IPS-18c (cell line): ENCODE data around the gene SCG2.

Source experiments
- H3K4me3 ChIP-seq: 2 replicates; pipeline ENCODE4 v1.7.0; 2013; ENCODE audit warnings: low read depth, mild to moderate bottlenecking, low read length, moderate library complexity; ENCODE audit not compliant: insufficient read depth
- H3K9me3 ChIP-seq: one replicate; pipeline ENCODE4 v1.6.1; 2013; ENCODE audit warnings: mild to moderate bottlenecking, low read length, moderate library complexity; ENCODE audit not compliant: control insufficient read depth, insufficient read depth

Gene SCG2, protein sequence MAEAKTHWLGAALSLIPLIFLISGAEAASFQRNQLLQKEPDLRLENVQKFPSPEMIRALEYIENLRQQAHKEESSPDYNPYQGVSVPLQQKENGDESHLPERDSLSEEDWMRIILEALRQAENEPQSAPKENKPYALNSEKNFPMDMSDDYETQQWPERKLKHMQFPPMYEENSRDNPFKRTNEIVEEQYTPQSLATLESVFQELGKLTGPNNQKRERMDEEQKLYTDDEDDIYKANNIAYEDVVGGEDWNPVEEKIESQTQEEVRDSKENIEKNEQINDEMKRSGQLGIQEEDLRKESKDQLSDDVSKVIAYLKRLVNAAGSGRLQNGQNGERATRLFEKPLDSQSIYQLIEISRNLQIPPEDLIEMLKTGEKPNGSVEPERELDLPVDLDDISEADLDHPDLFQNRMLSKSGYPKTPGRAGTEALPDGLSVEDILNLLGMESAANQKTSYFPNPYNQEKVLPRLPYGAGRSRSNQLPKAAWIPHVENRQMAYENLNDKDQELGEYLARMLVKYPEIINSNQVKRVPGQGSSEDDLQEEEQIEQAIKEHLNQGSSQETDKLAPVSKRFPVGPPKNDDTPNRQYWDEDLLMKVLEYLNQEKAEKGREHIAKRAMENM

DNA sequence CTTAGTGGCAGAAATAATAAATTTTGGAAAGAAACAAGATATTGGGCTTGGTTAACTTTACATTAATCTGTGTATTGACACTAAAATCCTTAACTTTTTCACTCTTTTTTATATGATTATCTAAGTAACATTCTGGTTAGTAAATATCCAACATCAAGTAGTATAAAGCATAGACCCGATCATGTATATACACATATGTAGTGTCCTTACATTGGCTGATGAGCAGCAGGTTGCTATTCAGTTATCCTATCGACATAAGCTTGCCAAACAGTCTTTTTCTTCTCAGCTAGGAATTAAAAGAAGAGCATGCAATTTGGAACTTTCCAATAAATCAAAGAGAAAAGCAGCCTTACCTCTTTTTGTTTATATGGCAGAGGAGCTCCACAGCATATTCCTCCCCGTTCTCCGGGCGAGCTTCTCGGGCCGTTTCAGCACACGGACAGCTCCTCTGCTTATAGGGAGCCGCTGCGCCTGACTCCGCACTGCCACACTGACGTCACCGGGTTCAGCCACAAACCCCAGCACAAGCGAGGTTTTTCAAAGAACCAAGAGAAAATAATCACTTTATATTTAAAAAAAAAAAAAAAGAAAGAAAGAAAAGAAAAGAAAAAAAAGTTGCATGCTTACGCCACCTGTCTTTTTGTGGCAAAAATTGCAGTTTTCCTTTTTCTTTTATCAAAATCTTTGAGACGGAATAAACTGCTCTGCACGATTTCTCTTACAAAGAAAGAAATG, at the start of gene SCG2:
Gene SCG2, minus strand, starts transcription at position 430 of the 735 bp plus-strand sequence. CDS start 3,079 bp downstream, outside the sequence.
- Histone ChIP-seq H3K9me3 (no peaks in the 10 kb centered on the region), H3K4me3 (no peak within 1 kb of the TSS)

DNA sequence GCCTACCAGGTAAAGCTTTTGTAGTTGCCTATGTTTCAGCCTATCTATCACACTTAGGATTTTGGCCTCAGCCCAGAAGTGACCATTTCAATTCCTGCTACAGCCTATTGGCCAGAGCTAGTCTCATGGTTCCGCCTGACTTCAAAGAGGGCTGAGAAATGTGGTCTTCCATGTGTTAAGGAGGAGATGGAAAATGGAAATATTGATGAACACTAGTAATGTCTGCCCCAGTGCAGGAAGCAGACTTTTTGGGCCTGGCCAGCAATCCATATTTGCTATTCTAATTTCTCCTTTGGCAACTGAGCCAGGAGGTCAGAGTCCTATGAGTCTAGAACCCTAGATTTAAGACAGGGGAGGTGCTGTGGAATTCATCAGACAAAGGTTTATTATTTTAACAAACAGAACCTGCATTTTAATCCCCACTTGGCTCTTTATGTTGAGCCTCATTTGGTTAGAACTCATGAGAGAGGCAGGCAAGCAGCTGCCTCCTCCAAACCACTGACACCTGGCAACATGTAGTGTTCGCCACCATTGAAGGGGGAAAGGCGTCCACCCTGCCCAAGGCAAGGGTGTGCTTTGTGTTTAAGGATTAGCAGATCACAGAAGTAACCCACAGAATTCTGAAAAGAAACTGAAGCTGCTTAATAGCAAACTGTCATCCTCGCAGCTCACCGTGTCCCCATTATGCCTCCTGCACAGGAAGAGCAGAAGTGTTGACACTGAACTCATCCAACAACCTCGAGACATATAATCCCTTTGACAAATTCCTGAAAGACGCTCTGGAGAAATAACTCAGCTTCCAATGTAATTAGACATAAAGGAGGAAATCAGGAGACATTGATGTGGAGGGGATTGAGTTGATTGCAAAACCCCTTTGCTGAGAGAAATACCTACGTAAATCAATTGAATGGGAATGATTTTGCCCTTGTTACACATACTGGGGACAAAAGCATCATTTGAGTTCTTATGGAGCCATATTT, 47.7 kb upstream of the SCG2 start:
- Histone ChIP-seq H3K9me3 (no peaks in the 10 kb centered on the region), H3K4me3 (no peak overlapping the region)

DNA sequence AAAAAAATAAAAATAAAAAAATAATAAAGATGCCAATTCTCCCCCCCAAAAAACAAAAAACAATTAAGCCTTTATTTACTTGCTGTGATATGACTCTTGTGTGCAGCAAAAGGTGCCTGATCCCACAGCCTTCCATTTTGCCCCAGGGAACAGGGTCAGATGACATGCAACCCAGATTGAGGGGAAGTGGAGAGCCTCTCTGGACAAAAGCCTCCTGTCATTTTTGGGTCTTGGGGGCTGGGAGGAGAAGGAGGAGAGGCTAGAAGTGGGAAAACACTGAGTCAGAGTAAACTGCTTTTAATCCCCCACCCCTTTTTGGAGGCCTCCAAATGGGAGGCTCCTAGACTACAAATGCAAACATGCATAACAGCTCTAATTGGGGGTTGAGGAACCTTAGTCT, 46.6 kb upstream of the SCG2 start:
- no peak overlapping the region for H3K4me3 ChIP-seq
- H3K9me3 ChIP-seq, result no peaks in the 10 kb centered on the region

DNA sequence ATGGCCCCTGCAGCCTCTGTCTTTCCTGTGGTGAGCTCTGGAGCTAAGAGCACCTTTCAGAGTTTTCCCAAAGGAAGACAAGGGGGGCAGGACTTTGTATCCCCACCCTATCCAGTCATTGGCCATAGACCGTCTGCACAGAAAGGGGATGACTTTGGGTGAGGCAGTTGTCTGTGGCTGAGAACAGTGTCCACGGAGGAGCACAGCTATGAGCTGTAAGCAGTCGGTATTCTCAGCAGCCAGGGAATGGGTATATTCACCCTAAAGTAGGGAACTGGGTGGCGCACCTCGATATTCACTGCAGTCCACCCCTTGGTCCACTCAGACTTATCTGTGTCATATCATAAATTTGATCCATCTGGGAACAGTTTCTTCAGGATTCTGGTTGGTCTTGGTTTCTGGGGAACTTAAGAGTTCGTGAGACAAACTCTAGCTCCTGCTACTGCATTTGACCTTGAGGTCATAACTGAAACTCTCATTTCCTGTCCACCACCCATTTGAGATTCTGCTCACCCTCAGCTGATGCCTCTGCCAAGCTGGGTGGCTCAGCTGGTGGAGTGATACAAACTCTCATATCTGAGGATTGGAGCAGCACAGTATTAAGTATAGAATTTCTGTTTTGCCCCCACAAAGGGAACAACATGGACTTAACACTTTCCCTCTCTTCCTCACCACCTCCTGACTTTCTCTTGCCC, 45.2 kb upstream of the SCG2 start:
- no peak overlapping the region for H3K4me3 ChIP-seq
- H3K9me3 ChIP-seq, result no peaks in the 10 kb centered on the region

DNA sequence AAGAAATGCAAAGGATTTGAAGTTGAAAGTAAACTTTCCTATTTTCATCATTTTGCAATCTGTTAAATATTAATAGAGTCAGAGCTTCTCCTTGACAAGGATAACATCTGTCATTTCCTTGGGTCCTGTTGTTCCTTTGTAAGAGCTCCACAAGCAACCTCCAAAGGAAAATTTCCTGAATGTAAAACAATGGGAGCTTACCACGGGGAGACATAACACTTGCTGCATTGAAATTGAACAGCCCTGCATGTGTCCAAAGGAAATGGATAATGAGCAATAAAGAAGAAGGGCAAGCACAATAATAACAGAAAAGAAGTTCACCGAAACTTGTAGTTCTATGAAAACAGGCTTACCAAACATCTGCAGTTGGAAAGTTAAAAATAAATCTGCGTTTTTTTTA, 42.0 kb upstream of the SCG2 start:
- Histone ChIP-seq H3K4me3 (no peak overlapping the region), H3K9me3 (no peaks in the 10 kb centered on the region)

DNA sequence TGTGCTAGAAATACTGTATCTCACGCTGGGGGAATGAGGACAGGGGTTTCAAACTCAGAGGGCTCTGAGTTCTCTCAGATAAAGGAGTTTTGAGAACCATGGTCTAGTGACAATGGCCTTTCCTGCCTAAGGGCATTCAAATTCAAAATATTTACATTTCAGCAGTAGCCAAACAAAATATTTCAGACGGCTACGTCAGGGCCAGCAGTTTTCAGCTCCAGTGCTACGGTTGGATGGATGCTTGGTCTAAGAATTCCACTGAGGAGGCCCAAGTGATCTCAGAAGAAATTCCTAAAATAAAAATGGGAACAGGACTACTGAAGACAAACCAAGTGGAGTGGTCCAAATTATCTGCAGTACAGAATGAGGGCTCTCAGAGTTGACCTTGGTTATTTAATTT, 41.1 kb upstream of the SCG2 start:
- H3K4me3 ChIP-seq, result no peak overlapping the region
- H3K9me3 ChIP-seq, result no peaks in the 10 kb centered on the region

DNA sequence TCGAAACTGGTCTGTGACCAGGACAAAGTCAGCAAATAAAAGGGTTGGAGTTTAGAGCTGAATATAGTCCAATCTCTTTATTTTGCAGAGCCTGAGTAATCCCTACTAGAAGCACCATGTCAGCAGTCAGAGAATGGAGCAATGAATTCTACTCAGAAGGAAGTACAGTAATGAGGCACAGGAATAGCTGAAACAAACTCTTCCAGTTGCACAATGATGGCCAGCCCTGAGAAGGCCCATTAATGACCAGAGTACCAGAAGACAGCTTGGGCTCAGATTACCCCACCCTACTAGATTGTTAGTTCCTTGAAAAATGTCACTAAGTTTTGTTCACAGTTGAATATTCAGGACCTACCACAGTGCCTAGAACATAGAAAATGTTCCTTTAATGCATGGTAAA, 40.3 kb upstream of the SCG2 start:
- Histone ChIP-seq H3K4me3 (no peak overlapping the region), H3K9me3 (no peaks in the 10 kb centered on the region)

DNA sequence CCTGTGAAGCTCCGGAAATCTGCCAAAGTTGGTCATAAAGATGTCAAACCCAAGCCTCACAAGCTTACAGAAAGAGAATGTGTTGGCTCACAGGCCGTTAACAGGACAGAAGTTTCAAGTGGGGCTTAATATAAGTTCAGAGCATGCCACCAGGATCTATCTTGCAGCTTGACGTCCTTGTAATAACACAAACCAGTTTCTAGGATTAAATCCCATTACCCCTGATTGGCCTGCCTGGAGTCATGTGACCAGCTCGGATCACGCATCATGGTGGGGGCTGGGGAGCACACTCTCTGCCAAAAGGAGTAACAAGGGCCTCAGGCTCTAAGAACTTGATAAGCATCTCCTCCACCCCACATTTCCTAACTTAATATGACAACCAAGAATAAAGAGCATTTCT, 38.9 kb upstream of the SCG2 start:
- no peak overlapping the region for H3K4me3 ChIP-seq
- no peaks in the 10 kb centered on the region for H3K9me3 ChIP-seq

DNA sequence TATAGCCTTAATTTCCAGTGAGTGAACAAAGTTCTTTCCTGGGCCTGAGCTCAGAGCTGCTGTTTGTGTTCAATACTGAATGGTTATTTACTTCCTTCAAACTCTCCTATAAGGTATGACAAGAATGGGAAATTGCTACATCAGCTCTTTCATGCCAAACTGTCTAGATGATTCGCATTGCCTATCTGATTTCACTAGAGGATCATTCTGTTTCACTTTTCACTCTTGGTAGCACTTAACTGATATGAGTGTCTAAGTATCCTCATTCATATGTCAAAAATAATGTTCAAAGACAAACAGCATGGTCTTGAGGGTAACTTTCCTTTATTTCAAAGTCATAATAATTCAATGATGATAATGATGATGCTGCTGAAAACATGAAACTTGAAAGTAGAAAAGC, 32.9 kb upstream of the SCG2 start:
- Histone ChIP-seq H3K9me3 (no peaks in the 10 kb centered on the region), H3K4me3 (no peak overlapping the region)

DNA sequence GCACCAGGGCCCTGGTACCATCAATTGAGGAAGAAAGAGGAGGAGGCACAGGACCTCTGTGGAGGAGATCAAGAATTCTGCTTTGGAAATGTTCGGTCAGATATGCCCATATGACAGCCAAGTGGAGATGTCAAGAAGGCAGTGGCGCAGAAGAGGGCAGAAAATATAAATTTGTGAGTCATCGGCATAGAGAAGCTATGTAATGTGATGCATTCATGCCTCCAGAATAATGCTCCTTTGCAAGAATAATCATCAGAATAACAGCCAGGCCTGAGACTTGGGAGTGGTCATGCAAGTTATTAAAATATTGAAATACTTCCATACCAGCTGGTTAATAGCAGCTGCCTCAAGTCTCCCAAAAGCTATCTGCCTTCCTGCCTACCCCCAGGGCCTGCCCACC, 32.1 kb upstream of the SCG2 start:
- no peaks in the 10 kb centered on the region for H3K9me3 ChIP-seq
- no peak overlapping the region for H3K4me3 ChIP-seq

DNA sequence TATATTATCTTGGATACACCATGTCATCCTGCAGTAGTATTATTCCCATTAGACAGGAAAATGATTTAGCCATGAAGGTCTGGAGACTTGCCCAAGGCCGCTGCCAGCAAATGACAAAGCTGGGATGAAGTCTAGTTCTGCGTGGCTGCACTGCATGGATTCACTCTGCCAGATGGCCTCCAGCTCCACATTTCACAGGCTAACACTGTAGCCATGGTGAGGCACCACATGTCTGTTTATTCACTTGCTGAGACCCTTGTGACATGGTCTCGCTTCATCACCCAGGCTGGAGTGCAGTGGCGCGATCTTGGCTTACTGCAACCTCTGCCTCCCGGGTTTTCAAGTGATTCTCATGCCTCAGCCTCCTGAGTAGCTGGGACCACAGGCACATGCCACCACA, 31.5 kb upstream of the SCG2 start:
- Histone ChIP-seq H3K4me3 (no peak overlapping the region), H3K9me3 (no peaks in the 10 kb centered on the region)

DNA sequence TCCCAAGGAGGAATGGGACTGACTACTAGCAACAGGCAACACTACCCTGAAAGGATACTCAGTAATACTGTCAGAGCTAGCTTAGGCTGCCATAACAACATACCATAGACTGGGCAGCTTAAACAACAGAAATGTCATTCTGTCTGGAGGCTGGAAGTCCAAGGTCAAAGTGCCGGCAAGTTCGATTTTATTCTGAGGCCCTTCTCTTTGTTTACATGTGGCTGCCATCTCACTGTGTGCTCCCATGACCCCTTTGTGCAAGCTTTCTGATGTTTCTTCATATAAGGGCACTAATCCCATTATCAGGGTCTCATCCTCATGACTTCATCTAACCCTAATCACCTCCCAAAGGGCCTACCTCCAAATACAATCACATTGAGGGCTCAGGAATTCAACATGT, 30.7 kb upstream of the SCG2 start:
- no peak overlapping the region for H3K4me3 ChIP-seq
- no peaks in the 10 kb centered on the region for H3K9me3 ChIP-seq

DNA sequence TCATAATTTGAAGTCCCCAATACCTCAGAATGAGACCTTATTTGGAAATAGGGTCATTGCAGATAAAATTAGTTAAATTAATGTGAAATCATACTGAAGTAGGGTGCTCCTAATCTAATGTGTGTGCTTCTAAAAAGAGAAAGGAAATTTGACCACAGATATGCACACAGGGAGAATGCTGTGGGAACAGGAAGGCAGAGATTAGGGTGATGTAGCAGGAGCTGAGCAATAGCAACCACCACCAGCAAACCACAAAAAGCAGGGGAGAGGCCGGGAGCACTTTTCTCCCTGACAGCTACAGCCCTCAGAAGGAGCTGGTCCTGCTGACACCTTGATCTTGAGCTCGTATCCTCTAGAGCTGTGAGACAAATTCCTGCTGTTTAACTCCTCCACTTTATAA, 24.6 kb upstream of the SCG2 start:
- H3K4me3 ChIP-seq, result no peak overlapping the region
- no peaks in the 10 kb centered on the region for H3K9me3 ChIP-seq

DNA sequence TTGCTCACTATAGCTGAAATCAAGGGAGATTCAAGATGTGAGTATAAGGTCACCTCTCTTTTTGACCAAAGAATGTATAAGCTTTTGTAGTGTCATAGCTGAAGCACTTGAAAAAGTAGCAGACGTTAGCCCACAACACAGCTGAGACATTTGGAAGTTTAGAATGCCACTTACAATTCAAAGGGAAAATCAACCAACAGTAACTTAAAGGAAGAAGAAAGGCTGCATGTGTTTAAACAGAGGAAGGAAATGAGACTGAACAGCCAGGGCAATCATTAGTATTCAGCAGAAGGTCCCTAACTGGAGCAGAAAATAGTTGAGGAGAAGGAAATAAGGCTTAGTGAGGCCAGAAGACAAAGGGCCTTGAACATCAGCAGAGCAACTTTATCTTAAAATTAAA, 23.5 kb upstream of the SCG2 start:
- Histone ChIP-seq H3K9me3 (no peaks in the 10 kb centered on the region), H3K4me3 (no peak overlapping the region)

DNA sequence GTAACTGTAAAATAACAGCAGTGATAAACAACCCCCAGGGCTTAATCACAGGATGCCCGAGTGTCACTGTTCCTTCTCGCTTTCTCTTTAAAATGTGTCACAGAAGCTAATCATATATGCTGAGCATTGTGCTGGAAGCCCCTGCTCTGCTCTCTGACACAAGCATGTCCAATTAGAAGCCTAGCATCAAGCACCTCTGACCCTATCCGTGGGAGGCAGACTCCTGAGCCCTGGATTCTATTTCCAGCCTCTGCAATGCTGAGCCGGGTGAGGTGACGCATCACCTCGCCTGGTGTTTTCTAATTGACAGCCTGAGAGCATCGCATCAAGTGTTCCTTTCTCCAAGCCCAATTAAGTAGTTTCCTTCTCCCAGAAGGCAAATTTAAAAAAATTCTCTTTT, 19.7 kb upstream of the SCG2 start:
- no peak overlapping the region for H3K4me3 ChIP-seq
- H3K9me3 ChIP-seq, result no peaks in the 10 kb centered on the region

DNA sequence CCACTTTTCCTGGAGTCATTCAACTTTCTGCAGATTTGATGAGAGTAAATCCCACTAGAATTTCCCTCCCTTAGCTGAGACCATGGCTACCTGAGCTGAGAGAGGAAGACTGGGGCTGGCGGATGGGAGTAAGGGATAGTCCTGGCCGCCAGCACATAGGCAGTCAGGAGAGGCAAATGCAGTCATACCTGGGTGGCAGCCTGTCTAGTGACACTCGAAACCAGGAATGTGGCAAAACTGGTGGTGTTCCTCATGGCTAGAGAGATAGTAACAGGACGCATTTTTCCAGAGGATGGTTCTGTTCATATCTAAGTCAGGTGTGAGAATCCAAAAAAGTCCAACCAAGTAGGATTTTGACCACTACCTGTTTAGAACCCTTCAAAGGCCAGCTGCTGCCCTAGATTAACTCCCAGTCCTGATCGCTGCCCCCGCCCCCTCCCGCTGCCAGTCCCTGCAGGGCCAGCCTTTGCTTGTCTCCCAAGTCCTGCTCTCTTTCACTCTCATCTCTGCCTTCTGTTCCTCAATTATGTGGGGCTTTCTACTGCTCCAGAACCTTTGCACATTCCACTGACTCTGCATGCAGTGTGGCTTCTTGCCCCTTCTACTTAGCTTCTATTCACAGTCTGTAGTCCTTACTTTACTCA, 17.4 kb upstream of the SCG2 start:
- no peak overlapping the region for H3K4me3 ChIP-seq
- H3K9me3 ChIP-seq, result no peaks in the 10 kb centered on the region
